Measurements from ENCODE around the gene SPON1. TPM values are rescaled to one million over a fixed set of nuclear protein-coding genes. Genes with fewer than 3 reads are reported as not detected.

The SPON1 gene
- total RNA-seq, 4 donors from 2014 or later, result 42.6 to 74.0 (median 56.1) TPM

- Histone ChIP-seq H3K4me1 (peaks cover 23 to 51% (median 32%) of the 10 kb centered on the region in 4 donors), H3K9me3 (no peaks in the 10 kb centered on the region), H3K27me3 (no peaks in the 10 kb centered on the region), H3K27ac (peak overlapping the region in 1 of 4 donors; percentile 30), H3K4me3 (no peak overlapping the region), H3K36me3 (no peaks in the 10 kb centered on the region)
- no peak for DNase-seq
- TF ChIP-seq POLR2A (IDR thresholded peaks at IDR 0.05) (no peak), POLR2AphosphoS5 (IDR thresholded peaks at IDR 0.05) (no peak), CTCF (IDR thresholded peaks at IDR 0.05) (no peak), EP300 (IDR thresholded peaks at IDR 0.05; ENCODE audit: low read depth) (no peak)
- intact Hi-C loops (cut with DNase I; ENCODE audit: low total_unique reads) (no loop called here), in situ Hi-C loops (cut with MboI; ENCODE audit: low pct_ligation_motif_present in 1 of 4, low pct_unique_long_range_greater_than_20kb in 1 of 4, low sequenced_read_pairs in 3 of 4) (loop anchor here in 1 of 4 donors (10.0 kb wide), 1 partner anchor 146 kb away; no protein-coding TSS in a partner anchor)
- WGBS, 2 donors (ENCODE audit: low coverage in 1 of 2), result 63 to 67% methylated on average over 1 of the region's 1 CpG
These were observed 346.4 kb downstream of the SPON1 start for GRCh38 chr11:14308897-14309387.

GRCh38 chr11:14309425-14310192 is 347.1 kb downstream of the SPON1 start:
- H3K9me3 ChIP-seq, result no peaks in the 10 kb centered on the region
- no peak for DNase-seq
- H3K36me3 ChIP-seq, result no peaks in the 10 kb centered on the region
- H3K27me3 ChIP-seq, result no peaks in the 10 kb centered on the region
- TF ChIP-seq POLR2A (IDR thresholded peaks at IDR 0.05) (no peak), POLR2AphosphoS5 (IDR thresholded peaks at IDR 0.05) (no peak), EP300 (IDR thresholded peaks at IDR 0.05; ENCODE audit: low read depth) (no peak), CTCF (IDR thresholded peaks at IDR 0.05) (no peak)
- peaks cover 23 to 54% (median 32%) of the 10 kb centered on the region in 4 donors for H3K4me1 ChIP-seq
- in situ Hi-C loops (cut with MboI; ENCODE audit: low pct_ligation_motif_present in 1 of 4, low pct_unique_long_range_greater_than_20kb in 1 of 4, low sequenced_read_pairs in 3 of 4), result loop anchor here in 1 of 4 donors (10.0 kb wide), 1 partner anchor 145 kb away; no protein-coding TSS in a partner anchor
- H3K27ac ChIP-seq, result no peak overlapping the region
- intact Hi-C loops (cut with DNase I; ENCODE audit: low total_unique reads), result no loop called here
- no peak overlapping the region for H3K4me3 ChIP-seq
- WGBS, 2 donors (ENCODE audit: low coverage in 1 of 2), result 71 to 84% methylated on average over 4 of the region's 4 CpGs

DNA sequence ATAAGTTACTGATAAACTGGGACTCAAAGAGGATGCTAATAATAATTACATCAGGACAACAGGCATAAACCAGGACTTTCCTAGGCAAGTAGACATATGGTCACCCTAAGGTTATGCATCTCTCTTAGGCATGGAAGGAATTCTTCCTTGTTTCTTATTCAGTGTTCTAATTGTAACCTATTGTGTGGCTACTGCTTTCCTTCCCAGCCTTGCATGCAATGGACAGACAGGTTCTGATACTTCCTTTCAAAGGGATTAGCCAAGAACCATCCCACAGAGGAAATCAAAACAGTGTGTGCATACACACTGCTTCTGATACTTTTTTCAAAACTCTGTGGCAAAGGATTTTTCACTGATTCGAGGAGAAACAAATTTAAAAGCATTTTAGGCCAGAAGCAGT is 348.2 kb downstream of the SPON1 start:
- Histone ChIP-seq H3K27ac (no peak overlapping the region), H3K27me3 (no peaks in the 10 kb centered on the region), H3K4me1 (peaks cover 23 to 54% (median 32%) of the 10 kb centered on the region in 4 donors), H3K4me3 (no peak overlapping the region), H3K36me3 (no peaks in the 10 kb centered on the region), H3K9me3 (no peaks in the 10 kb centered on the region)
- no peak for DNase-seq
- 81% methylated on average over 1 of the region's 1 CpG; no CpG with 5 or more reads in 1 of the 2 donors for WGBS, 2 donors (ENCODE audit: low coverage in 1 of 2)
- intact Hi-C loops (cut with DNase I; ENCODE audit: low total_unique reads), result no loop called here
- in situ Hi-C loops (cut with MboI; ENCODE audit: low pct_ligation_motif_present in 1 of 4, low pct_unique_long_range_greater_than_20kb in 1 of 4, low sequenced_read_pairs in 3 of 4), result no loop called here
- TF ChIP-seq CTCF (IDR thresholded peaks at IDR 0.05), result no peak
- TF ChIP-seq EP300 (IDR thresholded peaks at IDR 0.05; ENCODE audit: low read depth), result no peak
- TF ChIP-seq POLR2A (IDR thresholded peaks at IDR 0.05), result no peak
- no peak for TF ChIP-seq POLR2AphosphoS5 (IDR thresholded peaks at IDR 0.05)

- 29 to 36% methylated on average over 4 of the region's 4 CpGs for WGBS, 2 donors (ENCODE audit: low coverage in 1 of 2)
- Histone ChIP-seq H3K4me1 (peaks cover 23 to 46% (median 27%) of the 10 kb centered on the region in 4 donors), H3K27ac (peak overlapping the region in 2 of 4 donors; percentile 15 to 22), H3K36me3 (no peaks in the 10 kb centered on the region), H3K4me3 (no peak overlapping the region), H3K9me3 (no peaks in the 10 kb centered on the region), H3K27me3 (no peaks in the 10 kb centered on the region)
- DNase-seq, result no peak
- intact Hi-C loops (cut with DNase I; ENCODE audit: low total_unique reads), result no loop called here
- in situ Hi-C loops (cut with MboI; ENCODE audit: low pct_ligation_motif_present in 1 of 4, low pct_unique_long_range_greater_than_20kb in 1 of 4, low sequenced_read_pairs in 3 of 4), result no loop called here
- TF ChIP-seq POLR2A (IDR thresholded peaks at IDR 0.05) (no peak), POLR2AphosphoS5 (IDR thresholded peaks at IDR 0.05) (no peak), EP300 (IDR thresholded peaks at IDR 0.05; ENCODE audit: low read depth) (no peak), CTCF (IDR thresholded peaks at IDR 0.05) (no peak)
These were observed 350.4 kb downstream of the SPON1 start for GRCh38 chr11:14312736-14313438.

All from transverse colon (tissue), 4 donors.